Stomach (tissue), 9 donors: ENCODE measurements around the gene PHB1. TPM values are rescaled to one million over a fixed set of nuclear protein-coding genes. Genes with fewer than 3 reads are reported as not detected.
A peak's percentile ranks its signal among the peaks of the same experiment; 100 is the strongest.

Source experiments
- DNase-seq, 2 donors: peaks; one replicate each; pipeline versions ENCODE4 v3.0.0 to v3.0.0-alpha.2; 2013 to 2019
- H3K27ac ChIP-seq, 5 donors: fragments of 200-600 bp in 4 of 5; sonication (generic) in 4 of 5; one replicate each; pipeline ENCODE4 v1.5.1; 2013 to 2019; ENCODE audit warnings: mild to moderate bottlenecking in 1 of 5, moderate library complexity in 1 of 5
- H3K27me3 ChIP-seq, 3 donors: fragments of 200-600 bp; sonication (generic); one replicate each; pipeline ENCODE4 v1.5.1; 2017 to 2019; ENCODE audit warnings: mixed run types in 1 of 3
- H3K36me3 ChIP-seq, 4 donors: fragments of 200-600 bp; sonication (generic); 1 replicate in 3 of 4; 2 replicates in 1 of 4; pipeline ENCODE4 v1.5.1; 2016 to 2019
- H3K4me1 ChIP-seq, 4 donors: fragments of 200-600 bp; sonication (generic); one replicate each; pipeline ENCODE4 v1.5.1; 2016 to 2019
- H3K4me3 ChIP-seq, 4 donors: fragments of 200-600 bp; sonication (generic) in 3 of 4; one replicate each; pipeline ENCODE4 v1.5.1; 2016 to 2019; ENCODE audit warnings: mild to moderate bottlenecking in 1 of 4
- H3K9me3 ChIP-seq, 4 donors: fragments of 200-600 bp; sonication (generic); one replicate each; pipeline ENCODE4 v1.5.1; 2016 to 2019
- EP300 ChIP-seq: sonication (generic); formaldehyde crosslinking; IDR thresholded peaks from one replicate; pipeline ENCODE4 v1.6.1; 2017; ENCODE audit warnings: antibody characterized with exemption
- POLR2A ChIP-seq, 4 donors: fragments of 450-650 bp; IDR thresholded peaks; one replicate each; pipeline ENCODE4 v1.6.1; 2016; ENCODE audit warnings: antibody characterized with exemption in 4 of 4, control low read depth in 2 of 4, mild to moderate bottlenecking in 1 of 4, moderate library complexity in 1 of 4
- POLR2AphosphoS5 ChIP-seq, 3 donors: sonication (generic); formaldehyde crosslinking; IDR thresholded peaks; one replicate each; pipeline ENCODE4 v1.6.1; 2016; ENCODE audit warnings: antibody characterized with exemption in 3 of 3
- WGBS, 5 donors: extraction: QIAGEN DNeasy Blood & Tissue Kit in 3 of 5; methylation state at CpG; one replicate each; pipeline versions ENCODE4 v1.1.5 to v1.1.7; 2013 to 2018; 5-methylcytosine and 5-hydroxymethylcytosine counted together
- intact Hi-C: fragments of 100-400 bp; cut with DNase I; formaldehyde crosslinking; loops from one replicate; pipeline ENCODE4 v1.15.1; 2023; ENCODE audit warnings: low total_unique reads
- polyA plus RNA-seq, 3 donors: library from polyadenylated mRNA; stranded (reverse); fragments of 200-250 nt; gene quantifications; one replicate each; pipeline ENCODE4 v1.2.3, GENCODE V29; 2013
- total RNA-seq, 5 donors: library from RNA; depleted of rRNA; stranded (reverse); fragments of >200 nt; gene quantifications; one replicate each; pipeline versions ENCODE4 v1.1.0 to v1.2.3, GENCODE V29; 2014 to 2016
- TF ChIP-seq, protein P1 (sequence below), 7 experiments: fragments of 450-650 bp in 4 of 7; fragments of 200-600 bp in 3 of 7; sonication (generic) in 3 of 7; IDR thresholded peaks; one replicate each; pipeline ENCODE4 v1.5.1; 2016 to 2019; ENCODE audit warnings: antibody characterized with exemption in 7 of 7, control low read depth in 2 of 7, mild to moderate bottlenecking in 1 of 7
- donor health status: healthy with polysubstance abuse.
- donor health status: Bipolar disorder and iron deficiency.
- donor health status: healthy.

PHB1 gene
- total and polyA plus RNA-seq, 8 donors, result 44.3 to 152 (median 102) TPM

DNA sequence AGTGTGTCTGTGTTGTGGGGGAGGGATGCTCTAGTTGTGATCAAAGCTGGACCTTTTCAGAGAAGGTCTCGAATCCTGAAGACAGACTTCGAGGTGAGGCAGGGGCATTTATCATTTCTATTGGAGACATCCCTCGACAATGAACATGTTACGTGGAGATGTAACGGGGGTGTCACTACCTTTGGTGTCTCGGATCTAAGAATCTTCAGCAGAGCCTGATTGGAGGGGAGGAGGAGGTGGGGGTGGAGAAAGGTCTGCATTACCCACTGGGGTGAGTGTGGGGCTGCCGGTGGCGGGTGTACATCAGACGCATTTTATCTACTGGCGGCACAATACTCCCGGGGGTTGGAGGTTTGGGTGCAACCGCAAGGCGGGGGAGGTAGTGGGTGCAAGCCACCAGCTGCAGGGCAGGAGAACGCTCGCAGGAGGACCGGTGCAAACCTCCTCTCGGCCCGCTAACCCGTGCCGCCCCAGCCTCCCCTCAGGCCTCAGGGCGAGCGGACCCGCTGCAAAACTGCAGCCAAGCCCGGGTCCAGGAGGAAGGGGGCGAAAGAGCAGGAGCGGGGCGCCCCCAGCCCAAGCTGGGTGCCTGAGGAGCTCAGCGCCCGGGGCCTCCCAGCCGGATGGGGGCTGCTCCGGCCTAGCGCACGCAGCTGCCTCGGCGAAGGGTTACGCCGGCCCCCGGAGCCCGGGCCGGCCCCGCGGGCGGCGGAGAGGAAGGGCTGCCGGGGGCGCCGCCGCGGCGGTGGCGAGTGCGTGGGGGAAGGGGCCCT is 53.4 kb downstream of the PHB1 start:
- Histone ChIP-seq H3K4me3 (peak overlapping the region; percentile 80 to 98 (median 92)), H3K36me3 (peaks cover 0 to 2% (median 0%) of the 10 kb centered on the region in 4 donors), H3K27ac (peak overlapping the region; percentile 93 to 99 (median 97)), H3K4me1 (peaks cover 26 to 59% (median 44%) of the 10 kb centered on the region in 4 donors), H3K27me3 (no peaks in the 10 kb centered on the region), H3K9me3 (no peaks in the 10 kb centered on the region)
- TF ChIP-seq EP300, result no peak
- TF ChIP-seq POLR2AphosphoS5 (IDR thresholded peaks at IDR 0.05), result peak in 2 of 3 donors; percentile 19 to 24
- peak; percentile 59 to 80 for DNase-seq
- intact Hi-C loops, result no loop called here
- WGBS, 5 donors, result 0 to 2% (median 1%) methylated on average over 17 to 52 of the region's 52 CpGs

DNA sequence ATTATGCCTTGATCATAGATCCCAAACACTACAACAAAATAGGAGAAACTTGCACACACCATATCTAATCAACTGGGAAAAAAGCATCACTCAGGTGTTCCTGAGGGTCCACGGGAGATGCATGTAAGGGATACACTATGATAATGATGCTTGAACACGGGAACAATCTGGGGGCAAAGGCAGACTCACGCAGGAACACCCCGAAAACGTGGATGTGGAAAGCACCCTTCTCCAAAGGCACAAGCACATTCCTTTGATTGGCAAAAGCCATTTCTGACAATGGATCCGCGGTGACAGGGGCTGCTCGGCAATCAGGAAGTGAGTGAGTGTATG is 53.9 kb downstream of the PHB1 start:
- intact Hi-C loops, result no loop called here
- H3K27me3 ChIP-seq, result no peaks in the 10 kb centered on the region
- DNase-seq, result no peak
- peak overlapping the region; percentile 93 to 99 (median 97) for H3K27ac ChIP-seq
- no peak for TF ChIP-seq POLR2AphosphoS5 (IDR thresholded peaks at IDR 0.05)
- no peak for TF ChIP-seq POLR2A (IDR thresholded peaks at IDR 0.05)
- TF ChIP-seq, protein P1, sequence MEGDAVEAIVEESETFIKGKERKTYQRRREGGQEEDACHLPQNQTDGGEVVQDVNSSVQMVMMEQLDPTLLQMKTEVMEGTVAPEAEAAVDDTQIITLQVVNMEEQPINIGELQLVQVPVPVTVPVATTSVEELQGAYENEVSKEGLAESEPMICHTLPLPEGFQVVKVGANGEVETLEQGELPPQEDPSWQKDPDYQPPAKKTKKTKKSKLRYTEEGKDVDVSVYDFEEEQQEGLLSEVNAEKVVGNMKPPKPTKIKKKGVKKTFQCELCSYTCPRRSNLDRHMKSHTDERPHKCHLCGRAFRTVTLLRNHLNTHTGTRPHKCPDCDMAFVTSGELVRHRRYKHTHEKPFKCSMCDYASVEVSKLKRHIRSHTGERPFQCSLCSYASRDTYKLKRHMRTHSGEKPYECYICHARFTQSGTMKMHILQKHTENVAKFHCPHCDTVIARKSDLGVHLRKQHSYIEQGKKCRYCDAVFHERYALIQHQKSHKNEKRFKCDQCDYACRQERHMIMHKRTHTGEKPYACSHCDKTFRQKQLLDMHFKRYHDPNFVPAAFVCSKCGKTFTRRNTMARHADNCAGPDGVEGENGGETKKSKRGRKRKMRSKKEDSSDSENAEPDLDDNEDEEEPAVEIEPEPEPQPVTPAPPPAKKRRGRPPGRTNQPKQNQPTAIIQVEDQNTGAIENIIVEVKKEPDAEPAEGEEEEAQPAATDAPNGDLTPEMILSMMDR (IDR thresholded peaks at IDR 0.05), result no peak
- TF ChIP-seq EP300, result no peak
- peak overlapping the region; percentile 80 to 98 (median 92) for H3K4me3 ChIP-seq
- 0 to 3% (median 1%) methylated on average over 8 of the region's 8 CpGs for WGBS, 5 donors
- H3K4me1 ChIP-seq, result peaks cover 26 to 64% (median 45%) of the 10 kb centered on the region in 4 donors
- no peaks in the 10 kb centered on the region for H3K9me3 ChIP-seq
- no peaks in the 10 kb centered on the region for H3K36me3 ChIP-seq

DNA sequence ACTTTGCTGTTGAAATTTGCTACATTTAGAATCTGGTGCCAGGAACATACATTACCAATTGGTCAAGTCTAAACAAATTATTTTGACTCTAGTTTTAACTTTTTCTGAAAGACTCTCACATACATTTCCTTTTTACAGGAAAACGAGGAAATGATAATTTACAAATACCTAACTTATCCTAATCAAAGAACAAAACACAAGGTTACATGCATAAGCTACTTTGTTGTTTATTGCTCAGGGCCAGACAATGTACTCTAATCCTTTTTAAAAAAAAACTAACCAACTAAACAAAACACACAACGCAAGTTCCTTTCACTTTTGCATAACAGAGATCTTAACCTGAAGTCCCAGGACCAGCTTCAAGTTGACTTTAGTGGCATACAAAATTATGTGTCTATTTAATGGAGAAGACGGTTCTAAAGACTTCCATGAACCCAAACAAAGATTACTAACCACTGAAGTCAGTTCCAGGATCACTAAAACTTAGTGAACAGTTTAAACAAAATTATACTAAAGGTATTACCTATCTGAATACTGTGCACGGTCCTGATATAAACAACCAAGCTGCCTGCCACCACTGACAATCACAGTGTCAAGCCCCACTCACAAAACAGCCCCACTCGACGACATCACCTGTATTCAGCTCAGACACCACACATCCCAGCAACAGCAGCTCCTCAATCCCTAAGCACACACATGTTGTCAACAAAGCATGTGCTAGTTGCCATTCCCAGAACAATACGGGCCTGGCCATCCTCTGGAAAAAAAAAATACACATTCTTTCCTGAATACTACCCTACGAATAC is 54.5 kb downstream of the PHB1 start:
- DNase-seq, result peak in 1 of 2 donors; percentile 21
- intact Hi-C loops, result no loop called here
- TF ChIP-seq, protein P1 (IDR thresholded peaks at IDR 0.05), result no peak
- TF ChIP-seq POLR2A (IDR thresholded peaks at IDR 0.05), result no peak
- TF ChIP-seq POLR2AphosphoS5 (IDR thresholded peaks at IDR 0.05), result no peak
- TF ChIP-seq EP300, result no peak
- Histone ChIP-seq H3K36me3 (no peaks in the 10 kb centered on the region), H3K27me3 (no peaks in the 10 kb centered on the region), H3K4me3 (peak overlapping the region; percentile 80 to 98 (median 92)), H3K4me1 (peaks cover 26 to 68% (median 45%) of the 10 kb centered on the region in 4 donors), H3K27ac (peak overlapping the region; percentile 59 to 99 (median 94)), H3K9me3 (no peaks in the 10 kb centered on the region)
- WGBS, 5 donors, result 5 to 7% (median 6%) methylated on average over 8 of the region's 8 CpGs

DNA sequence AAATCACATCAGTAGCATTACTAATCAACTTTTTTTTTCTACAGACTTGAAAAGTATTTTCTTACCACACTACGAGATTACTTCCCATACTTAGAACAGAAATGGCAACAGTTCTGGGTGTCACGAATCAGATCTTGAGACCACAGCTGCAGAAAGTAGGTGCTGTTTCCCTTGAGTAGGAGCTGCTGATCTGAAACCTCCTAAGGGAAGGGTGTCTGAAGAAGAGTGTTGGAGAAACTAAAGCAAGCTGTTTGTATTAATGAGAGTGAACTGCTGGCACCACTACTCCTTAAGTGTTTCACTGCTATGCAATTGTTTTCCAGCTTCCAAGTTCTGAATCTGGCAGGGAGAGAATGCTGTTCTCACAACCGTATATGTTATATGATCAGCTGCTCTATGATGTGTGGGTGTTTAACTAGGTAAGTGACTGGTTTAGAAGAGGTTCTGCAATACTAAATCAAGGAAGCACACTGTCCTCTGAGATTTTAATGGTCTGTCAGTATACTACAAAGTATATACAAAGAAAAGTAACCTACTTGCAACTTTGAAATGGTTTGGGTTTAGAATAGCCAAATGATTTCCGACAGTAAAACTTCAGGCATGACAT is 55.9 kb downstream of the PHB1 start:
- intact Hi-C loops, result no loop called here
- 24 to 32% (median 28%) methylated on average over 4 of the region's 4 CpGs for WGBS, 5 donors
- no peak for TF ChIP-seq POLR2A (IDR thresholded peaks at IDR 0.05)
- TF ChIP-seq, protein P1 (IDR thresholded peaks at IDR 0.05), result no peak
- TF ChIP-seq EP300, result no peak
- no peak for TF ChIP-seq POLR2AphosphoS5 (IDR thresholded peaks at IDR 0.05)
- Histone ChIP-seq H3K9me3 (no peaks in the 10 kb centered on the region), H3K27me3 (no peaks in the 10 kb centered on the region), H3K27ac (peak overlapping the region in 4 of 5 donors; percentile 28 to 99 (median 64)), H3K4me3 (peak overlapping the region in 2 of 4 donors; percentile 24 to 89), H3K36me3 (no peaks in the 10 kb centered on the region), H3K4me1 (peaks cover 26 to 83% (median 49%) of the 10 kb centered on the region in 4 donors)
- DNase-seq, result peak in 1 of 2 donors; percentile 31
